ENCODE data around the gene RBM33. TPM values are rescaled to one million over a fixed set of nuclear protein-coding genes. Genes with fewer than 3 reads are reported as not detected.

The RBM33 gene
- total and polyA plus RNA-seq, 9 of the 15 experiments (the other 6 are each of a cell fraction or from before 2014, with no cell fraction given): 4.4 to 80.7 (median 27.3) TPM

DNA sequence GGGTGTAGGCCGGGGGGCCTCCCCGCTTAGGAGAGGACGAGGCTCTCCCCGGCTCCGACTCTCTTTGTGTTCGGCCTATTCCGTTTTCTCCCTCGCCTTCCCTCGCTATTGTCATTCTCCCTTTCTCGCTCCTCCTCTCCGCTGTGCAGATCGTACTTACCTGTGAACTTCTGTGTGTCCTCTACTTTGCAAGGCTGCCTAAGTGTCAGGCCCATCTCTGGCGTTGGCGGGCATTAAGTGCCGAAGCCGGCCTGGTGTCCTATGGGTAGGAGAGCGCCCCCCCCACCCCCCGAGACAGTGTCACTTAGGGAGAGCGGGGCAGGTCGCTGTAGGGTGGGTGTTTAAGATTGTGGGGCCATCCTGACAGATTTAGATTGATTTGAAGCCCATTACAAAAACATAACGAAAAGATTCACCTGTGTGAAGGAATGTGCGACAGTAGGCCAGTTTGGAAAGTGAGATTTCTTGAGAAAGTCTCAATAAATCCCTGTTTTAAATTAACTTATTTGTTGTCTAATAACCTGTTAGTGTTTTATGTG is 579 bp downstream of the RBM33 start (continued):
- TF ChIP-seq ZMIZ1 (IDR thresholded peaks at IDR 0.05; ENCODE audit: low read depth in 2 of 2, low read length in 2 of 2): no peak
- TF ChIP-seq NR2C2 (CRISPR knock-in tag; IDR thresholded peaks at IDR 0.05): no peak; the same call in 1 of the 2 replicates
- TF ChIP-seq NR2C2 (tag; IDR thresholded peaks at IDR 0.05): 0 out of 2 replicates have a peak, but pooled peaks have one; percentile 65
- no peak for TF ChIP-seq KDM4B (IDR thresholded peaks at IDR 0.05; ENCODE audit: borderline replicate concordance in 2 of 2, low read depth in 1 of 2)
- TF ChIP-seq NCOA2 (IDR thresholded peaks at IDR 0.05; ENCODE audit: partially characterized antibody in 2 of 2): no peak
- TF ChIP-seq TRIM28 (IDR thresholded peaks at IDR 0.05): no peak
- TF ChIP-seq, protein P1, sequence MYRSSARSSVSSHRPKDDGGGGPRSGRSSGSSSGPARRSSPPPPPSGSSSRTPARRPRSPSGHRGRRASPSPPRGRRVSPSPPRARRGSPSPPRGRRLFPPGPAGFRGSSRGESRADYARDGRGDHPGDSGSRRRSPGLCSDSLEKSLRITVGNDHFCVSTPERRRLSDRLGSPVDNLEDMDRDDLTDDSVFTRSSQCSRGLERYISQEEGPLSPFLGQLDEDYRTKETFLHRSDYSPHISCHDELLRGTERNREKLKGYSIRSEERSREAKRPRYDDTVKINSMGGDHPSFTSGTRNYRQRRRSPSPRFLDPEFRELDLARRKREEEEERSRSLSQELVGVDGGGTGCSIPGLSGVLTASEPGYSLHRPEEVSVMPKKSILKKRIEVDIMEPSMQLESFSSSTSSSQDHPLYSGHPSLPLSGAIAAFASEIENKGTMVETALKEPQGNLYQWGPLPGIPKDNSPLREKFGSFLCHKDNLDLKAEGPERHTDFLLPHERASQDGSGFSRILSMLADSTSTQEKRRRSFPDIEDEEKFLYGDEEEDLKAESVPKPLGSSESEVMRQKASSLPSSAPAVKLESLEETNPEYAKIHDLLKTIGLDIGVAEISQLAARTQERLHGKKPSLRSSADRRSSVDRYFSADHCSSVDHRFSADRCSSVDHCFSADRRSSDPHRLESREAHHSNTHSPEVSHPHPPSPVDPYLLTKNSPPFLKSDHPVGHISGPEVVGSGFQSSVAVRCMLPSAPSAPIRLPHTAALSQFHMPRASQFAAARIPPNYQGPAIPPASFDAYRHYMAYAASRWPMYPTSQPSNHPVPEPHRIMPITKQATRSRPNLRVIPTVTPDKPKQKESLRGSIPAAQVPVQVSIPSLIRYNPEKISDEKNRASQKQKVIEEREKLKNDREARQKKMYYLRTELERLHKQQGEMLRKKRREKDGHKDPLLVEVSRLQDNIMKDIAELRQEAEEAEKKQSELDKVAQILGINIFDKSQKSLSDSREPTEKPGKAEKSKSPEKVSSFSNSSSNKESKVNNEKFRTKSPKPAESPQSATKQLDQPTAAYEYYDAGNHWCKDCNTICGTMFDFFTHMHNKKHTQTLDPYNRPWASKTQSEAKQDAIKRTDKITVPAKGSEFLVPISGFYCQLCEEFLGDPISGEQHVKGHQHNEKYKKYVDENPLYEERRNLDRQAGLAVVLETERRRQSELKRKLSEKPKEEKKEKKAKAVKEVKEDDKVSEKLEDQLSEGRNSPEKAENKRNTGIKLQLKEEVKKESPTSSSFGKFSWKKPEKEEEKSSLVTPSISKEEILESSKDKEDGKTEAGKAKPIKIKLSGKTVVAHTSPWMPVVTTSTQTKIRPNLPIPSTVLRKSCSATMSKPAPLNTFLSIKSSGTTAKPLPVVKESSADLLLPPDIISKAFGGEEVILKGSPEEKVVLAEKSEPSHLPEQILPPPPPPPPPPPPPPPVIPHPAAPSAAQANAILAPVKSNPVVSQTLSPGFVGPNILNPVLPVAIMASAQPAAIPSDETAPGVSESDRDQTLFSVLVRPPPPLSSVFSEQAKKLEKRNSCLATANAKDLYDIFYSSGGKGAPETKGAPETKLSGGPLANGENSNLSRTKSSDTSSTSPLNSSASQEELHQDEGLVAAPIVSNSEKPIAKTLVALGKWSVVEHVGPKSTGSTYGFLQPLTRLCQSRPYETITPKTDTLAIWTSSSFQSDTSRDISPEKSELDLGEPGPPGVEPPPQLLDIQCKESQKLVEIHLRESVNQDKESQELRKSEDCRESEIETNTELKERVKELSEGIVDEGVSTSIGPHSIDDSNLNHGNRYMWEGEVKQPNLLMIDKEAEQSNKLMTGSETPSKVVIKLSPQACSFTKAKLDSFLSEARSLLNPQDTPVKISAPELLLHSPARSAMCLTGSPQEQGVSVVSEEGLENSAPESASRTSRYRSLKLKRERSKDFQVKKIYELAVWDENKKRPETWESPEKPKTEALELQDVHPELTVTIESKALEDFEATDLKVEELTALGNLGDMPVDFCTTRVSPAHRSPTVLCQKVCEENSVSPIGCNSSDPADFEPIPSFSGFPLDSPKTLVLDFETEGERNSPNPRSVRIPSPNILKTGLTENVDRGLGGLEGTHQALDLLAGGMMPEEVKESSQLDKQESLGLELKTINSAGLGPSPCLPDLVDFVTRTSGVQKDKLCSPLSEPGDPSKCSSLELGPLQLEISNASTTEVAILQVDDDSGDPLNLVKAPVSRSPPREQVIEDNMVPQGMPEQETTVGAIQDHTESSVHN (IDR thresholded peaks at IDR 0.05; ENCODE audit: borderline replicate concordance in 1 of 2, low read depth in 1 of 2): 0 out of 4 replicates have a peak, but pooled peaks of 1 of the 2 experiments have one; percentile 11
- TF ChIP-seq FOXP1 (CRISPR knock-in tag; IDR thresholded peaks at IDR 0.05): 0 out of 2 replicates have a peak, but pooled peaks have one; percentile 24
- TF ChIP-seq MEIS2 (IDR thresholded peaks at IDR 0.05; ENCODE audit: partially characterized antibody): peak; percentile 61
- TF ChIP-seq NR4A1 (CRISPR knock-in tag; IDR thresholded peaks at IDR 0.05): no peak
- TF ChIP-seq NR4A1 (tag; IDR thresholded peaks at IDR 0.05): 0 out of 2 replicates have a peak, but pooled peaks have one; percentile 9
- TF ChIP-seq, protein P2, sequence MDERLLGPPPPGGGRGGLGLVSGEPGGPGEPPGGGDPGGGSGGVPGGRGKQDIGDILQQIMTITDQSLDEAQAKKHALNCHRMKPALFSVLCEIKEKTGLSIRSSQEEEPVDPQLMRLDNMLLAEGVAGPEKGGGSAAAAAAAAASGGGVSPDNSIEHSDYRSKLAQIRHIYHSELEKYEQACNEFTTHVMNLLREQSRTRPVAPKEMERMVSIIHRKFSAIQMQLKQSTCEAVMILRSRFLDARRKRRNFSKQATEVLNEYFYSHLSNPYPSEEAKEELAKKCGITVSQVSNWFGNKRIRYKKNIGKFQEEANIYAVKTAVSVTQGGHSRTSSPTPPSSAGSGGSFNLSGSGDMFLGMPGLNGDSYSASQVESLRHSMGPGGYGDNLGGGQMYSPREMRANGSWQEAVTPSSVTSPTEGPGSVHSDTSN (CRISPR knock-in tag; IDR thresholded peaks at IDR 0.05; ENCODE audit: low read depth): no peak
- TF ChIP-seq, protein P2 (tag; conservative IDR thresholded peaks at IDR 0.05; ENCODE audit: low read depth): 0 out of 2 replicates have a peak, but pooled peaks have one; percentile 37

All from K562 (cell line).